Large intestine (tissue), 12 donors: ENCODE data around the gene HOXA4. TPM values are rescaled to one million over a fixed set of nuclear protein-coding genes. Genes with fewer than 3 reads are reported as not detected.

ENCODE experiments used
- DNase-seq, 2 donors: peaks; one replicate each; pipeline versions ENCODE4 v3.0.0 to v3.0.0-alpha.2; 2013
- H3K27ac ChIP-seq: one replicate; pipeline ENCODE4 v1.5.1; 2013; ENCODE audit warnings: low read length
- H3K27me3 ChIP-seq: 2 replicates; pipeline ENCODE4 v1.6.1; 2013; ENCODE audit warnings: low read length; ENCODE audit not compliant: control insufficient read depth, insufficient read depth
- H3K36me3 ChIP-seq: 2 replicates; pipeline ENCODE4 v1.6.1; 2013; ENCODE audit warnings: low read length; ENCODE audit not compliant: control insufficient read depth, insufficient read depth
- H3K4me1 ChIP-seq: one replicate; pipeline ENCODE4 v1.6.1; 2013; ENCODE audit warnings: low read length; ENCODE audit not compliant: control insufficient read depth, insufficient read depth
- H3K4me3 ChIP-seq: one replicate; pipeline ENCODE4 v1.5.1; 2013; ENCODE audit warnings: low read length
- H3K9me3 ChIP-seq: one replicate; pipeline ENCODE4 v1.6.1; 2013; ENCODE audit warnings: mild to moderate bottlenecking, low read depth, low read length, moderate library complexity; ENCODE audit not compliant: control insufficient read depth
- WGBS: methylation state at CpG from one replicate; pipeline ENCODE4 v1.1.5; 2013; ENCODE audit warnings: low lambda C conversion rate; ENCODE audit not compliant: insufficient coverage; 5-methylcytosine and 5-hydroxymethylcytosine counted together
- long read RNA-seq, 11 donors: transcript quantifications; one replicate each; lab custom pipeline, GENCODE V29; 2026
- polyA plus RNA-seq: library from polyadenylated mRNA; unstranded; fragments of 120-200 nt; gene quantifications from one replicate; pipeline ENCODE4 v1.2.1, GENCODE V29; 2013

The HOXA4 gene
- 19.7 TPM for polyA plus RNA-seq
- long read RNA-seq, donor 1, partial matches to known transcripts: 0 of 1 reads
- long read RNA-seq, donor 1, other reads (novel, unspliced or antisense): 0 of 1 reads
- long read RNA-seq, donor 2, partial matches to known transcripts: 0 of 4 reads
- long read RNA-seq, donor 2, other reads (novel, unspliced or antisense): 0 of 4 reads
- long read RNA-seq, donor 3, partial matches to known transcripts: 0 of 3 reads
- long read RNA-seq, donor 3, other reads (novel, unspliced or antisense): 0 of 3 reads
- long read RNA-seq, donor 4: 0 reads
- long read RNA-seq, donor 5, transcript HOXA4-204 (2 exons, 1,728 nt): major isoform, 6 of 6 reads
- long read RNA-seq, donor 5, partial matches to known transcripts: 0 of 6 reads
- long read RNA-seq, donor 5, other reads (novel, unspliced or antisense): 0 of 6 reads
- long read RNA-seq, donor 6, transcript HOXA4-204 (2 exons, 1,728 nt): major isoform, 9 of 9 reads
- long read RNA-seq, donor 6, partial matches to known transcripts: 0 of 9 reads
- long read RNA-seq, donor 6, other reads (novel, unspliced or antisense): 0 of 9 reads
- long read RNA-seq, donor 7, partial matches to known transcripts: 0 of 2 reads
- long read RNA-seq, donor 7, other reads (novel, unspliced or antisense): 0 of 2 reads
- long read RNA-seq, donor 8, partial matches to known transcripts: 0 of 3 reads
- long read RNA-seq, donor 8, other reads (novel, unspliced or antisense): 0 of 3 reads
- long read RNA-seq, donor 9, transcript HOXA4-204 (2 exons, 1,728 nt): major isoform, 5 of 5 reads
- long read RNA-seq, donor 9, partial matches to known transcripts: 0 of 5 reads
- long read RNA-seq, donor 9, other reads (novel, unspliced or antisense): 0 of 5 reads
- long read RNA-seq, donor 10, transcript HOXA4-204 (2 exons, 1,728 nt): major isoform, 10 of 10 reads
- long read RNA-seq, donor 10, partial matches to known transcripts: 0 of 10 reads
- long read RNA-seq, donor 10, other reads (novel, unspliced or antisense): 0 of 10 reads
- long read RNA-seq, donor 11, transcript HOXA4-204 (2 exons, 1,728 nt): major isoform, 5 of 5 reads
- long read RNA-seq, donor 11, partial matches to known transcripts: 0 of 5 reads
- long read RNA-seq, donor 11, other reads (novel, unspliced or antisense): 0 of 5 reads

- Histone ChIP-seq H3K27me3 (no peaks in the 10 kb centered on the region), H3K27ac (peak within 1 kb of the TSS; percentile 90), H3K4me3 (peak within 1 kb of the TSS; percentile 79), H3K36me3 (no peaks in the 10 kb centered on the region), H3K4me1 (peaks cover 43% of the 10 kb centered on the region), H3K9me3 (no peaks in the 10 kb centered on the region)
- no CpG with 5 or more reads among the region's 67 CpGs for WGBS
- peak; percentile 93 to 95 for DNase-seq
These were observed at the start of gene HOXA4 for GRCh38 chr7:27130540-27131389. HOXA4 (minus strand) TSS chr7:27130757; CDS start chr7:27130733, 24 bp downstream.

GRCh38 chr7:27179503-27180430, 49.2 kb upstream of the HOXA4 start:
- H3K27ac ChIP-seq: no peak overlapping the region
- WGBS: 40% methylated on average over 1 of the region's 56 CpGs
- H3K27me3 ChIP-seq: peaks cover 98% of the 10 kb centered on the region
- H3K36me3 ChIP-seq: no peaks in the 10 kb centered on the region
- no peak overlapping the region for H3K4me3 ChIP-seq
- H3K9me3 ChIP-seq: peaks cover 12% of the 10 kb centered on the region
- H3K4me1 ChIP-seq: peaks cover 10% of the 10 kb centered on the region
- DNase-seq: peak; percentile 58 to 72

GRCh38 chr7:27179030-27179429, 48.5 kb upstream of the HOXA4 start:
- Histone ChIP-seq H3K4me3 (no peak overlapping the region), H3K27ac (no peak overlapping the region)
- WGBS: 0% methylated on average over 3 of the region's 14 CpGs

GRCh38 chr7:27178366-27178765, 47.8 kb upstream of the HOXA4 start:
- H3K36me3 ChIP-seq: no peaks in the 10 kb centered on the region
- no CpG with 5 or more reads among the region's 6 CpGs for WGBS
- H3K9me3 ChIP-seq: peaks cover 15% of the 10 kb centered on the region
- no peak for DNase-seq
- H3K4me1 ChIP-seq: peaks cover 1% of the 10 kb centered on the region
- H3K27me3 ChIP-seq: peaks cover 98% of the 10 kb centered on the region
- H3K27ac ChIP-seq: no peak overlapping the region
- no peak overlapping the region for H3K4me3 ChIP-seq

More at GRCh38 chr7:27179030-27179429, 48.5 kb upstream of the HOXA4 start:
- Histone ChIP-seq H3K9me3 (peaks cover 16% of the 10 kb centered on the region), H3K36me3 (no peaks in the 10 kb centered on the region), H3K4me1 (peaks cover 7% of the 10 kb centered on the region), H3K27me3 (peaks cover 99% of the 10 kb centered on the region)
- DNase-seq: no peak

GRCh38 chr7:27177795-27178320, 47.3 kb upstream of the HOXA4 start:
- Histone ChIP-seq H3K36me3 (no peaks in the 10 kb centered on the region), H3K4me3 (no peak overlapping the region), H3K27me3 (peaks cover 98% of the 10 kb centered on the region), H3K9me3 (peaks cover 14% of the 10 kb centered on the region), H3K27ac (no peak overlapping the region), H3K4me1 (peaks cover 3% of the 10 kb centered on the region)
- WGBS: no CpG with 5 or more reads among the region's 5 CpGs
- no peak for DNase-seq

- DNase-seq: no peak
- Histone ChIP-seq H3K4me3 (no peak overlapping the region), H3K9me3 (peaks cover 16% of the 10 kb centered on the region), H3K4me1 (peaks cover 3% of the 10 kb centered on the region), H3K36me3 (no peaks in the 10 kb centered on the region), H3K27me3 (peaks cover 98% of the 10 kb centered on the region), H3K27ac (no peak overlapping the region)
- 49% methylated on average over 5 of the region's 22 CpGs for WGBS
These were observed 46.6 kb upstream of the HOXA4 start for GRCh38 chr7:27176962-27177794.

GRCh38 chr7:27176524-27176845, 45.9 kb upstream of the HOXA4 start:
- WGBS: no CpG with 5 or more reads among the region's 3 CpGs
- DNase-seq: no peak
- Histone ChIP-seq H3K9me3 (peaks cover 16% of the 10 kb centered on the region), H3K27ac (no peak overlapping the region), H3K4me1 (peaks cover 3% of the 10 kb centered on the region), H3K36me3 (no peaks in the 10 kb centered on the region), H3K27me3 (peaks cover 99% of the 10 kb centered on the region), H3K4me3 (no peak overlapping the region)

GRCh38 chr7:27175626-27176523, 45.3 kb upstream of the HOXA4 start:
- Histone ChIP-seq H3K27me3 (peaks cover 98% of the 10 kb centered on the region), H3K4me1 (peaks cover 3% of the 10 kb centered on the region), H3K36me3 (no peaks in the 10 kb centered on the region), H3K4me3 (no peak overlapping the region), H3K27ac (no peak overlapping the region), H3K9me3 (peaks cover 16% of the 10 kb centered on the region)
- DNase-seq: no peak
- no CpG with 5 or more reads among the region's 40 CpGs for WGBS
